ENCODE measurements around the gene MCAT.

The MCAT gene

GRCh38 chr22:43172191-43172590 lies 29.0 kb upstream of the MCAT start:
- DNase-seq, result no peak

DNA sequence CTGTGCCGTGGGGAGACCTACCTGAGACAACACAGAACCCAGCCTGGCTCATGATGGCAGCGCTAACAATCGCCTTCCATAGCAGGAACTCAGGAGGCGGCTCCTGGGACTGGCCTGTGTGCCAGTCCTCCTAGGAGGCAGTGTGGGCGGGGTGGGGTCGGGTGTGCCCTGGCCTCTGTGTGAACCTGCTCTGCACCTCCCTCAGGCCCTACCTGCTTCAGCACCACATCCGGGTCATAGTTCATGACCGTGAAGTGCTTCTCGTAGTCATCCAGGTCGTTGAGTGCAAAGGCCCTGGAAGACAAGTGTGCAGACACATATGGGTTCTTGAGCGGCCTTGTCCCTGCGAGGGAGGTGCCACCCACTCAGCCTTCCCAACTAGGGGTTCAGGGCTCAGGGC lies 28.4 kb upstream of the MCAT start:
- DNase-seq, result no peak

DNA sequence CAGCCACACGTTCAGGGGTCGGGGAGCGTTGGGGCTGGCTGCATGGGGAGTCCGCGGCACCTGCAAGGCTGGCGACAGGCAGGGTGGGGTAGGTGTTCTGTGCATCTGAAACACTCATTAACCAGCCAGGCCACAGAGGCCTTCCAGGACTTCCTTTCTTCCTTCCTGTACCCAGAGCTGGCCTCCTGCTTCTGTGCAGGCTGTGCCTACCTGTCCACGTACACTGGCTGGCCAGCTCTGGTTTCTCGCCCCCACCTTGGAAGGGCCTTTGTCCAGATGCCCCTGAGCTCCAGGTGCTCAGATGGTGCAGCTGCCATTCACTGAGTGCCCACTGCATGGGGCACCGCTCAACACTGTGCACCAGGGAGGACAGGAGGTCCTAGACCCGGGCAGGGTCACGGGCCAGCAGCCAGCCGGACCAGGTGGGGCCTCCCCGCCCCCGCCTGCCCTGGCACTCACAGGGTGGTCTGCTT lies 27.9 kb upstream of the MCAT start:
- no peak for DNase-seq

DNA sequence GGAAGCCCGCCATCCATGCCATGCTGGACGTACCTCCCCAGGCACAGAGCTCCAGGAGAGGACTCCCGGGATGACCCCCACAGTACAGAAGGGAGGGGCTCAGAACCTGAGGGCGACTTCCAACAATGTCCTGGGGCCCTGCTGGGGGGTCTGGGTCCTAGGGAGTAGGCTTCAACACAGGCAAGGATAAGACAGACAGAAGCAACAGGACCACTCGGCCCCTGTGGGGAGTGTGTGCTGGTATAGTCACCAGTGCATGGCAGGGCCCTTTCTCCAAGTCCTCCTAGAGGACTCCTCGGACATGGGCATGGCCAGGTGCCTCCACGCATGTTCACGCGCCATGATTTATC lies 26.9 kb upstream of the MCAT start:
- no peak for DNase-seq

DNA sequence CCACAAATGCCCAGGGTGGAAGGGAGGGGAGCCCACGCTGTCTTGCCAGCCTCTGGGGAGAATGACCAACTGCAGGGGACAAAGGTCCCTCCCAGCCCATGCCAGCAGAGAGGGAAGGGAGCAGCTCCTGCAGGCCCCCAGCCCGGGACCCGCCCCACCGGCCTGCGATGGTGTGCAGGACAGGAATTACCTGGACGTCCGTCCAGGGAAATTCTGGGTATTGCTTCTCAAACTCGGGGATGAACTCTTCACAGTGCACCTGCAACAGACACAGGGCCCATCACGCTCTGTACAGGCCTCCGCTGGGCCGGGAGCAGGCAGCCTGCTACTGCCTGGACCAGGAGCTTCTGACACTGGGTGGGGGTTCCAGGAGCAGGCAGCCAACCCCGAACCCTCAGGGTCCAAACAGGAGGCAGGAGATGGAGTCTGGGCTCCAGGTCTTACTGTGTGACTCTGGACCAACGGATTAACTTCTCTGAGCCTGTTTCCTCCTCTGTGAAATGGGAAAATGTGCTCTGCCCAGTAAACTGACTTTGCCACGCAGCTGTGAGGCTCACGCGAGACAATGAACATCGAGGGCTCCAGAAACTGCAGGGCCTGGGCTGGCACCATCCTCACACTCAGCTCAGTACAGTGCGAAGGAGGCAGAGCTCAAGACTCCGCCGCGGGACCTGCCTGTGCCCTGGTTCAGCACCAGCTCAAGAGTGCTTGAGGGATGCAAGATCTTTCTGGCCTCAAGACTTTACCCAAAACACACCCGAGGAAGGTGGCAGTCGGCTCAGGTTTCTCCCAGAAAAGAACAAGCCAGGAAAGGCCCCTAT lies 26.3 kb upstream of the MCAT start:
- no peak for DNase-seq

DNA sequence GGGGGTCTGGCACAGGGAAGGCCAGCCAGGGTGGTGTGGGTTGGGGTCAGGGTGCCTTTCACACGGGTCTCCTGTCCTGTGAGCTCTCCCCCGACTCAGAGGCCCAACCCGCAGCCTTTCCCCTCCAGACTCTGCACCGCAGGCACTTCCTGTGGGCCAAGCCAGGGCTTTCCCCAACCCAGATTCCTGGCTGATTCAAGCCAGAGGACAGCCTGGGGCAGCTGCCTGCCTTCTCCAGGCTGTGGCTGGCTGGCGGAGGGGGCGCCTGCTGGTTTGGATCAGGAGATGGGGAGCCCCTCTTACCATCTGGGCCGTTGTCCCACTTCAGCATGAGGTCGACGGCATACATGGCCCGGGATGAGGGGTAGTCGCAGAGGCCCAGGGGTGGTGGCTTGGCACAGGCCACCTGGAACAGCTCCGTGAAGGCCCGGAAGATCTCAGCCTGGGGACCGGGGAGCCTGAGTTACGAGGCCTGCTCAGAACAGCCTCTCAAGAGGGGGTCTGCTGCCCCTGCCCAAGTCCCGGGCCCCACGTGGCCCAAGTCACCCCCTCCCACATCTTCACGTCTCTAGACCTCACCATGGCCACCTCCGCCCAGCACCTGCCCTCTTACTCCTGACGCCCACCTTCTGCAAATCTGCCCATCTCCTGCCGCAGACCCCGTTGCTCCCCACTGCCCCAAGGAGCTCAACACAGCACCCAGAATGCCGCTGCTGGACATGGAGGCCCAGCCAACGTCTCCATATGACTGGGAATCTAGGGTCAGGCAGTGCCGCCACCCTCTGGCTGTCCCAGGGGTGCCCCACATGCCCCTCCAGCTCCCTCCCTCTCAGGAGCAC lies 25.5 kb upstream of the MCAT start:
- no peak for DNase-seq

GRCh38 chr22:43167001-43167589 lies 23.9 kb upstream of the MCAT start:
- no peak for DNase-seq

- no peak for DNase-seq
Measured at GRCh38 chr22:43166132-43166930, 23.1 kb upstream of the MCAT start.

- DNase-seq, result no peak
Measured at GRCh38 chr22:43164636-43165035, 21.4 kb upstream of the MCAT start.

- no peak for DNase-seq
Measured at GRCh38 chr22:43163241-43163795, 20.1 kb upstream of the MCAT start.

DNA sequence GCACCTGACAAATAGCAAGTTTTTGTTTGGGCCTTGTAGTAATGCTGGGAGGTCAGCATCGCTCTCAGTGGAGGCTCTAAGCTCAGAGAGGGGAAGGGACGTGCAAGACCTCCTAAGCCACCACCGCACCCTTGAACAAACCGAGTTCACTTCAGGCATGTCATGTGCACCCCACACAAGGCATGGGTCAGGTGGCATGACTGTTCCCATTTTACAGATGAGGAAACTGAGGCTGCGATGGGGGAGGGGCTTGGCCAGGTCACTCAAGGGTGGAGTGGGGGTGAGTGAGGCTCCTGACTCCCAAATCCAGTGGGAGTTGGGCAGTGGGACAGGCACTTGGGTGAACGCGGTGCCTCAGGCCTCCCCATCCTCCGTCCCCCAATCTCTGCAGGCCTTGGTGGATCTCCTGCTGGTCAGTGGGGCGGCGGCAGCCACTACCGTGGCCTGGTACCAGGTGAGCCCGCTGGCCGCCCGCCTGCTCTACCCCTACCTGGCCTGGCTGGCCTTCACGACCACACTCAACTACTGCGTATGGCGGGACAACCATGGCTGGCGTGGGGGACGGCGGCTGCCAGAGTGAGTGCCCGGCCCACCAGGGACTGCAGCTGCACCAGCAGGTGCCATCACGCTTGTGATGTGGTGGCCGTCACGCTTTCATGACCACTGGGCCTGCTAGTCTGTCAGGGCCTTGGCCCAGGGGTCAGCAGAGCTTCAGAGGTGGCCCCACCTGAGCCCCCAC lies 19.4 kb upstream of the MCAT start:
- no peak for DNase-seq

GRCh38 chr22:43160497-43161126 lies 17.4 kb upstream of the MCAT start:
- DNase-seq, result no peak

GRCh38 chr22:43159484-43160178 lies 16.4 kb upstream of the MCAT start:
- DNase-seq, result no peak

- DNase-seq, result no peak
Measured at GRCh38 chr22:43158778-43159483, 15.7 kb upstream of the MCAT start.

- no peak for DNase-seq
Measured at GRCh38 chr22:43157874-43158546, 14.8 kb upstream of the MCAT start.

DNA sequence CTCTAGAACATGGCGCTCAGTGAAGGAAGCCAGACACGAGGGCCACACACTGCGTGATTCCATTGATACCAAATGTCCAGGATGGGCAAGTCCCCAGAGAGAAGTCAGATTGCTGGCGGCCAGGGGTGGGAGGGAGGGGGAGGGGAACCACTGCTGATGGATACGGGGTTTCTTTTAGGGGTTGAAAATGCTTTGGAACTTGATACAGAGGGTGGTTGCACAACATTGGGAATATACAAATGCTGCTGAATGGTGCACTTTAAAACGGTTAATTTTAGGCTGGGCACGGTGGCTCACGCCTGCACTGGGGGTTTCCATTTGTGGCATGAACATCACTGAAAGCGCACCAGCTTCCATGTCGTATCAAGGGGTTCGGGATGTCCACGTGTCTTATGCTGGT lies 13.2 kb upstream of the MCAT start:
- DNase-seq, result no peak

- DNase-seq, result no peak
Measured at GRCh38 chr22:43155789-43156188, 12.6 kb upstream of the MCAT start.

- no peak for DNase-seq
Measured at GRCh38 chr22:43154887-43155536, 11.8 kb upstream of the MCAT start.

DNA sequence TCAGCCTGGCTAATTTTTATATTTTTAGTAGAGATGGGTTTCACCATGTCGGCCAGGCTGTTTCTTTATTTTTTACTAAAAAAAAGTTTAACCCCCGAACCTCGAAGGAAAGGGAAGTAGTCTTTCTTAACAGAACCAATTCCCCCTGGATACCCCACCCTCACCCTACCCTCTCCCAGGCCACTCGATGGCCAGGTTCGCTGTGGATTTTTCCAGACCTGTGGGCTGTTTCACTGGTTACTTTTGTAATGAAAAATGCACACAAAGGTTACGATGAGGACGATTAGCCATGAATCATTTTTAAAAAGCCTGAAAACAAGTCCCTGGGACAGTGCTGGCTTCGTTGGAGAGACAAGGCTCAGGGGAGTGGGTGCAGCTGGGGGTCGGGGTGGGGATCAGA lies 10.7 kb upstream of the MCAT start:
- no peak for DNase-seq
